ENCODE results near the gene TOR1A. TPM values are rescaled to one million over a fixed set of nuclear protein-coding genes. Genes with fewer than 3 reads are reported as not detected.
A peak's percentile ranks its signal among the peaks of the same experiment; 100 is the strongest.
"Not testable (repeated sequence)": the region's sequence is repeated elsewhere in the genome, so short reads cannot be mapped to it uniquely, and the experiment has no call there.

TOR1A gene
- total RNA-seq, 4 donors from 2014 or later = 18.1 to 31.9 (median 24.9) TPM

DNA sequence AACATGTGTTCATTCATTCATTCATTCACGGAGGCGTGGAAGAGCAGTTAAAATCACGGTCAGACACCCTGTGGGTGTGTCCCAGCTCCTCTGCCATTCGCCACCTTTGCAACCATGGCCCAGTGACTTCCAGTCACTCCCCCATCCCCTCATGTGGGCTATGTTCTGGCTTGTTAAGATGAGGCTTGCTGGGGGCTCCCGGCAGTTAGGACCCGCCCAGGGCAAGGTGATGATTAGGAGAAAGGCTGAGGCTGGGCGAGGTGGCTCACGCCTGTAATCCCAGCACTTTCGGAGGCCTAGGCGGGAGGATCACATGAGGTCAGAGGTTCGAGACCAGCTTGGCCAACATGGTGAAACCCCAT is 46.2 kb downstream of the TOR1A start:
- intact Hi-C loops (cut with DNase I; ENCODE audit: low total_unique reads) = no loop called here
- TF ChIP-seq POLR2A (IDR thresholded peaks at IDR 0.05) = no peak
- TF ChIP-seq, protein P1, sequence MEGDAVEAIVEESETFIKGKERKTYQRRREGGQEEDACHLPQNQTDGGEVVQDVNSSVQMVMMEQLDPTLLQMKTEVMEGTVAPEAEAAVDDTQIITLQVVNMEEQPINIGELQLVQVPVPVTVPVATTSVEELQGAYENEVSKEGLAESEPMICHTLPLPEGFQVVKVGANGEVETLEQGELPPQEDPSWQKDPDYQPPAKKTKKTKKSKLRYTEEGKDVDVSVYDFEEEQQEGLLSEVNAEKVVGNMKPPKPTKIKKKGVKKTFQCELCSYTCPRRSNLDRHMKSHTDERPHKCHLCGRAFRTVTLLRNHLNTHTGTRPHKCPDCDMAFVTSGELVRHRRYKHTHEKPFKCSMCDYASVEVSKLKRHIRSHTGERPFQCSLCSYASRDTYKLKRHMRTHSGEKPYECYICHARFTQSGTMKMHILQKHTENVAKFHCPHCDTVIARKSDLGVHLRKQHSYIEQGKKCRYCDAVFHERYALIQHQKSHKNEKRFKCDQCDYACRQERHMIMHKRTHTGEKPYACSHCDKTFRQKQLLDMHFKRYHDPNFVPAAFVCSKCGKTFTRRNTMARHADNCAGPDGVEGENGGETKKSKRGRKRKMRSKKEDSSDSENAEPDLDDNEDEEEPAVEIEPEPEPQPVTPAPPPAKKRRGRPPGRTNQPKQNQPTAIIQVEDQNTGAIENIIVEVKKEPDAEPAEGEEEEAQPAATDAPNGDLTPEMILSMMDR (IDR thresholded peaks at IDR 0.05 in 4 of 5, conservative IDR thresholded peaks at IDR 0.05 in 1 of 5) = no peak
- ATAC-seq (no peak), DNase-seq (no peak)
- Histone ChIP-seq H3K9me3 (no peaks in the 10 kb centered on the region), H3K4me3 (no peak overlapping the region), H3K4me1 (no peaks in the 10 kb centered on the region), H3K27me3 (peaks cover 0 to 3% (median 0%) of the 10 kb centered on the region in 3 donors), H3K36me3 (no peaks in the 10 kb centered on the region), H3K27ac (peak overlapping the region in 2 of 4 donors; percentile 19 to 50)
- in situ Hi-C loops (cut with MboI; ENCODE audit: low sequenced_read_pairs in 4 of 4) = loop anchor here in 1 of 4 donors (25.0 kb wide), 2 partner anchors 140 to 640 kb away; partner anchors contain the start of genes ASB6 and NTMT1

- intact Hi-C loops (cut with DNase I; ENCODE audit: low total_unique reads) = no loop called here
- ATAC-seq (peak; percentile 93 to 97), DNase-seq (peak; percentile 80 to 88)
- TF ChIP-seq, protein P1 (IDR thresholded peaks at IDR 0.05 in 4 of 5, conservative IDR thresholded peaks at IDR 0.05 in 1 of 5) = no peak
- TF ChIP-seq POLR2A (IDR thresholded peaks at IDR 0.05) = no peak
- Histone ChIP-seq H3K4me3 (no peak overlapping the region), H3K9me3 (no peaks in the 10 kb centered on the region), H3K36me3 (no peaks in the 10 kb centered on the region), H3K4me1 (no peaks in the 10 kb centered on the region), H3K27me3 (peaks cover 0 to 3% (median 0%) of the 10 kb centered on the region in 3 donors), H3K27ac (peak overlapping the region; percentile 25 to 70 (median 46))
- in situ Hi-C loops (cut with MboI; ENCODE audit: low sequenced_read_pairs in 4 of 4) = loop anchor here in 1 of 4 donors (25.0 kb wide), 2 partner anchors 140 to 640 kb away; partner anchors contain the start of genes ASB6 and NTMT1
Observed at GRCh38 chr9:129776938-129777768, 46.8 kb downstream of the TOR1A start.

DNA sequence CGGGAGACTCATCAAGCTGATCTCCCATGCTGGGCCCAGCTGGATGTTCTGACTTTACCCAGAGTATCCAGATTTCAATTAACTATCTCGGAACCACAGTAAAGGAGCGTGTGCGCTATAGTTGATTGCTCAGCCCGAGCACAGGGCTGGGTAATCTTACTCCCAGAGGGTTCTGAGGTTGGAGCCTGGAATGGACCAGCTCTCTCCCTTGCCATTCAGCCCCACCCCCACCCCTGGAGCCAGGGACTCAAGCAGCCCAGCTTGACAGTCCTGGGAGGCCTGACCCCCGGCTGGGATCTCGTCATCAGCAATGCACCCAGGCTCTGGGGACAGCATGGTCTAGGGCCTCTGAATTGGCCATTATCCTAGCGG is 47.4 kb downstream of the TOR1A start:
- DNase-seq (no peak), ATAC-seq (peak in 1 of 2 donors; percentile 8)
- in situ Hi-C loops (cut with MboI; ENCODE audit: low sequenced_read_pairs in 4 of 4) = loop anchor here in 1 of 4 donors (25.0 kb wide), 2 partner anchors 139 to 639 kb away; partner anchors contain the start of genes ASB6 and NTMT1
- H3K27me3 ChIP-seq = peaks cover 0 to 3% (median 0%) of the 10 kb centered on the region in 3 donors
- H3K4me3 ChIP-seq = no peak overlapping the region
- peak overlapping the region; percentile 25 to 70 (median 46) for H3K27ac ChIP-seq
- H3K4me1 ChIP-seq = no peaks in the 10 kb centered on the region
- intact Hi-C loops (cut with DNase I; ENCODE audit: low total_unique reads) = no loop called here
- no peaks in the 10 kb centered on the region for H3K9me3 ChIP-seq
- TF ChIP-seq POLR2A (IDR thresholded peaks at IDR 0.05) = no peak
- TF ChIP-seq, protein P1 (IDR thresholded peaks at IDR 0.05 in 4 of 5, conservative IDR thresholded peaks at IDR 0.05 in 1 of 5) = no peak
- H3K36me3 ChIP-seq = no peaks in the 10 kb centered on the region

- DNase-seq; H3K27me3 ChIP-seq; H3K4me1 ChIP-seq; intact Hi-C loops (cut with DNase I; ENCODE audit: low total_unique reads); H3K9me3 ChIP-seq; H3K36me3 ChIP-seq; H3K4me3 ChIP-seq; ATAC-seq: not testable (repeated sequence)
- in situ Hi-C loops (cut with MboI; ENCODE audit: low sequenced_read_pairs in 4 of 4) = loop anchor here in 1 of 4 donors (25.0 kb wide), 2 partner anchors 139 to 639 kb away; partner anchors contain the start of genes ASB6 and NTMT1
- H3K27ac ChIP-seq = peak overlapping the region in 1 of 4 donors; percentile 70
Observed at GRCh38 chr9:129776096-129776495, 47.8 kb downstream of the TOR1A start.

DNA sequence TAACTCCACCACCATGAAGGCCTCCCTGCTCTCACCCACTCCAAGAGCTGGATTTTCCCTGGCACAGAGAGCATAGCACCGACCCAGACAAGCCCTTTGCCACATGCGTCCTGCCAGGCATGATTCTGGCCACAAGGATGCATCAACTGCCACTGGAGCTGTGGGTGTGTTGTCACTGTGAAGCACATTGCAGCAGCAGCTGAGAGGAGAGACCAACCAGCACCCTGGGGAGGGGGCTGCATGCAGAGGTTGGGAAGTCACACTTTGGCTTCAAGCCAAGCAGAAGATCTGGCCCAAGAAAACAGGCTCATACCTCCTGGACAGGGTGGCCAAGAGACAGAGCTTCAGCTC is 48.5 kb downstream of the TOR1A start:
- in situ Hi-C loops (cut with MboI; ENCODE audit: low sequenced_read_pairs in 4 of 4) (loop anchor here in 1 of 4 donors (25.0 kb wide), 2 partner anchors 138 to 638 kb away; partner anchors contain the start of genes ASB6 and NTMT1), intact Hi-C loops (cut with DNase I; ENCODE audit: low total_unique reads) (no loop called here)
- H3K9me3 ChIP-seq = no peaks in the 10 kb centered on the region
- no peak overlapping the region for H3K4me3 ChIP-seq
- ATAC-seq = no peak
- no peak overlapping the region for H3K27ac ChIP-seq
- no peak for DNase-seq
- H3K27me3 ChIP-seq = peaks cover 0 to 3% (median 0%) of the 10 kb centered on the region in 3 donors
- H3K36me3 ChIP-seq = no peaks in the 10 kb centered on the region
- no peaks in the 10 kb centered on the region for H3K4me1 ChIP-seq
- no peak for TF ChIP-seq POLR2A (IDR thresholded peaks at IDR 0.05)
- TF ChIP-seq, protein P1 (IDR thresholded peaks at IDR 0.05 in 4 of 5, conservative IDR thresholded peaks at IDR 0.05 in 1 of 5) = no peak

All from gastrocnemius medialis (tissue), 4 donors.